ENCODE measurements around the gene PER2. TPM values are rescaled to one million over a fixed set of nuclear protein-coding genes. Genes with fewer than 3 reads are reported as not detected.

Gene PER2
- total and polyA plus RNA-seq, 2 experiments from 2014 or later: 2.3 to 6.2 TPM

DNA sequence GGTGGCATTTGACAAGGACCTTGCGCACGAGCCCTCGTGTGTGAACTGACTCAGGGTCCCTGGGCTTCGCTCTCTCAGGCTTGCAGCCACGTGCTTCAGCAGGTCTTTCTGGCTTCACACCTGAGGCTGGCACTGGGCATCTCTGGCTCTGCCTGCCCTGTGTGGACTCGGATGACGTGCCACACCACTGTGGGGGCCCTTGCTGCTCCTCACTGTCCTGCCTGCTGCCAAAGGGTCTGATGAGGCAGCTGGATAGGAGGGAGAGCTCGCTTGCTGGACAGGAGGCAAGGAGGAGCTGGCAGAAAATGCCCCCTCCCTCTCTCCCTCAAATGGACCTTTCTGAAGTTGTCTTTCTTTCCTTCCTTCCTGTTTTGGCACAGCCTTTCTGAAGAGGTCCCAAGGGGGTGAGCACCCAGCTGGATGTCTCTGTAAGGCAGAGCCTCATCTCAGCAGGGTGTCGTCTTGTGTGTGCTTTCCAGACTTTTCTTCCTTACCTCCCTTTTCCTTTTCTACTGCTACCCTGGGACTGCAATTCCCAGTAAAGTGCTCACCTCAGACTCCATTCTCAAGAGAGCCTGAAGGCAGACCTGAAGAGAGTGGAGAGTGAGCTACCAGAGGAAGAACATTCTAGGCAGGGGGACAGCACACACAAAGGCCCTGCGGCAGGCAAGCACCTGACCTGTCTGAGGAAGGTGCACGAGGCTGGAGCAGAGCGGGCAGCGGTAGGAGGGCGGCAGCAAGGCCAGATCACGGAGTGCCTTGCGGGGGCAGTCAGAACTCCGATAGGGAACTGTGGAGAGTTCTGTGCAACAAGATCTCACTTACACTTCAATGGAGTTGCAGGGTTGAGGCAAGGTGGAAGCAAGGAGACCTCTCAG, 5.3 kb downstream of the PER2 start:
- Histone ChIP-seq H3K4me2 (ENCODE audit: unreplicated experiment) (no peak overlapping the region), H3K9me2 (ENCODE audit: insufficient read depth) (no peaks in the 10 kb centered on the region), H3K9me3 (ENCODE audit: low read depth) (no peaks in the 10 kb centered on the region), H3K27me3 (replicated peaks; ENCODE audit: insufficient read depth) (no peaks in the 10 kb centered on the region), H3F3A (ENCODE audit: insufficient read depth) (peaks cover 22% of the 10 kb centered on the region), H3K4me1 (ENCODE audit: insufficient read depth) (peaks cover 23% of the 10 kb centered on the region), H3K36me3 (ENCODE audit: low read depth) (no peaks in the 10 kb centered on the region), H4K20me1 (ENCODE audit: insufficient read depth) (no peaks in the 10 kb centered on the region), H3K79me2 (ENCODE audit: insufficient read depth) (peaks cover 61% of the 10 kb centered on the region), H3K9ac (no peak overlapping the region), H3K27ac (no peak overlapping the region), H2AFZ (no peak overlapping the region), H3K4me3 (no peak overlapping the region)
- TF ChIP-seq EZH2 (IDR thresholded peaks at IDR 0.05; ENCODE audit: insufficient read depth, poor library complexity, severe bottlenecking) (no peak), EZH2phosphoT487 (IDR thresholded peaks at IDR 0.05; ENCODE audit: insufficient read depth, low read depth) (no peak)
- WGBS, 2 experiments (ENCODE audit: low coverage in 1 of 2, low lambda C conversion rate in 2 of 2, missing lambda C conversion rate in 2 of 2): 91 to 92% methylated on average over 17 of the region's 17 CpGs
- in situ Hi-C loops (cut with MboI): no loop called here
- no peak for DNase-seq

GRCh38 chr2:238281826-238282480, 6.5 kb downstream of the PER2 start:
- Histone ChIP-seq H3K9me2 (ENCODE audit: insufficient read depth) (no peaks in the 10 kb centered on the region), H4K20me1 (ENCODE audit: insufficient read depth) (no peaks in the 10 kb centered on the region), H3K36me3 (ENCODE audit: low read depth) (no peaks in the 10 kb centered on the region), H3K9me3 (ENCODE audit: low read depth) (no peaks in the 10 kb centered on the region), H3K9ac (no peak overlapping the region), H2AFZ (no peak overlapping the region), H3K27ac (no peak overlapping the region), H3K4me2 (ENCODE audit: unreplicated experiment) (no peak overlapping the region), H3K4me3 (no peak overlapping the region), H3F3A (ENCODE audit: insufficient read depth) (peaks cover 17% of the 10 kb centered on the region), H3K27me3 (replicated peaks; ENCODE audit: insufficient read depth) (no peaks in the 10 kb centered on the region), H3K4me1 (ENCODE audit: insufficient read depth) (peaks cover 17% of the 10 kb centered on the region), H3K79me2 (ENCODE audit: insufficient read depth) (peaks cover 56% of the 10 kb centered on the region)
- in situ Hi-C loops (cut with MboI): no loop called here
- DNase-seq: no peak
- TF ChIP-seq EZH2phosphoT487 (IDR thresholded peaks at IDR 0.05; ENCODE audit: insufficient read depth, low read depth) (no peak), EZH2 (IDR thresholded peaks at IDR 0.05; ENCODE audit: insufficient read depth, poor library complexity, severe bottlenecking) (no peak)
- WGBS, 2 experiments (ENCODE audit: low coverage in 1 of 2, low lambda C conversion rate in 2 of 2, missing lambda C conversion rate in 2 of 2): 84 to 86% methylated on average over 13 of the region's 13 CpGs

DNA sequence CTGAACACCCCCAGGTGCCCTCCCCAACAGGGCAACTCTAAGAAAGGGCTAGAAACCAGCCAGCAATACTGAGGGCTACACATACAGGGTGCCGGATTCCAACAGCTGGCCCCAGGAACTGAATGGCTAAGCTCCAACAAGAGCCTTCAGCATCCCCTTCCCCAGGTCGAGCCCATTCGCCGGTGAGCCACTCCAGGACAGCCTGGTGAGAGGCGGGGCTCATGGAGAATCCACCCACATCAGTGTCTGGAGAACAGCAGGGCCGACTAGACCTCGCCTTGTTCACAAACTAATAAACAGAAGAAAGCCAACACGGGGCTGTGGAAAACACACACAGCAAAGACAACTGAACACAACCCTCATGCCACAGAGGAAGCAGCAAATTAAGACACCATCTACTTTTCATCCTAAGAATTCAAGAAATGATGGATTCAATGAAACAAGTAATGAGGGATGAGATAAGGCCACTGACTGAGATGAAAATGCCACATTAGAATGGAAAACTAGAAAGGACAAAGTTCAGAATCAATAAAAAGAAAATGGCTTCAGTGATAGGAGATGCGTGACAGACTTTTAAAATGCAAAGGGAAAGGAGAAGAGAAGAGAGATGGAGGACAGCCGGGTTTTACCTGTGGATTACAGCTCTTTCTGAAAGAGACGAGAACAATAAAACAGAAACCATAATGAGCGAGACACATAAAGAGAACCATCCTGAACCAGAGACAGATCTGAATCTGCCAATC, 8.2 kb downstream of the PER2 start:
- Histone ChIP-seq H3F3A (ENCODE audit: insufficient read depth) (0 out of 2 replicates have a peak, but pooled peaks cover 2% of the 10 kb centered on the region), H3K9ac (no peak overlapping the region)
- 77 to 78% methylated on average over 12 of the region's 12 CpGs for WGBS, 2 experiments (ENCODE audit: low coverage in 1 of 2, low lambda C conversion rate in 2 of 2, missing lambda C conversion rate in 2 of 2)

GRCh38 chr2:238279324-238279682, 9.1 kb downstream of the PER2 start:
- no peaks in the 10 kb centered on the region for H3K36me3 ChIP-seq (ENCODE audit: low read depth)
- H3F3A ChIP-seq (ENCODE audit: insufficient read depth): no peaks in the 10 kb centered on the region
- DNase-seq: no peak
- H3K9me2 ChIP-seq (ENCODE audit: insufficient read depth): no peaks in the 10 kb centered on the region
- no peaks in the 10 kb centered on the region for H3K27me3 ChIP-seq (replicated peaks; ENCODE audit: insufficient read depth)
- peaks cover 46% of the 10 kb centered on the region for H3K79me2 ChIP-seq (ENCODE audit: insufficient read depth)
- no peak overlapping the region for H2AFZ ChIP-seq
- no peak overlapping the region for H3K4me3 ChIP-seq
- no peak overlapping the region for H3K4me2 ChIP-seq (ENCODE audit: unreplicated experiment)
- H4K20me1 ChIP-seq (ENCODE audit: insufficient read depth): no peaks in the 10 kb centered on the region
- H3K4me1 ChIP-seq (ENCODE audit: insufficient read depth): no peaks in the 10 kb centered on the region
- H3K9me3 ChIP-seq (ENCODE audit: low read depth): no peaks in the 10 kb centered on the region
- in situ Hi-C loops (cut with MboI): no loop called here
- 84 to 85% methylated on average over 6 of the region's 6 CpGs for WGBS, 2 experiments (ENCODE audit: low coverage in 1 of 2, low lambda C conversion rate in 2 of 2, missing lambda C conversion rate in 2 of 2)
- no peak overlapping the region for H3K27ac ChIP-seq
- no peak overlapping the region for H3K9ac ChIP-seq
- TF ChIP-seq EZH2 (IDR thresholded peaks at IDR 0.05; ENCODE audit: insufficient read depth, poor library complexity, severe bottlenecking) (no peak), EZH2phosphoT487 (IDR thresholded peaks at IDR 0.05; ENCODE audit: insufficient read depth, low read depth) (no peak)

More for the DNA sequence above, 8.2 kb downstream of the PER2 start:
- Histone ChIP-seq H3K79me2 (ENCODE audit: insufficient read depth) (peaks cover 54% of the 10 kb centered on the region), H3K9me2 (ENCODE audit: insufficient read depth) (no peaks in the 10 kb centered on the region), H3K4me1 (ENCODE audit: insufficient read depth) (peaks cover 2% of the 10 kb centered on the region), H3K27me3 (replicated peaks; ENCODE audit: insufficient read depth) (no peaks in the 10 kb centered on the region), H3K36me3 (ENCODE audit: low read depth) (no peaks in the 10 kb centered on the region), H3K27ac (no peak overlapping the region), H3K4me3 (no peak overlapping the region), H4K20me1 (ENCODE audit: insufficient read depth) (no peaks in the 10 kb centered on the region), H3K9me3 (ENCODE audit: low read depth) (no peaks in the 10 kb centered on the region), H2AFZ (no peak overlapping the region), H3K4me2 (ENCODE audit: unreplicated experiment) (no peak overlapping the region)
- TF ChIP-seq EZH2 (IDR thresholded peaks at IDR 0.05; ENCODE audit: insufficient read depth, poor library complexity, severe bottlenecking): no peak
- no peak for TF ChIP-seq EZH2phosphoT487 (IDR thresholded peaks at IDR 0.05; ENCODE audit: insufficient read depth, low read depth)
- no peak for DNase-seq
- in situ Hi-C loops (cut with MboI): no loop called here

Measured in GM23248 (cell line).